Loucy (cell line): ENCODE results near the gene KRT76.

Source experiments
- EZH2phosphoT487 ChIP-seq: fragments of 200-600 bp; IDR thresholded peaks from 2 replicates; pipeline ENCODE4 v1.6.1; 2018; ENCODE audit warnings: antibody characterized with exemption, mild to moderate bottlenecking, moderate library complexity, borderline replicate concordance
- TF ChIP-seq, protein P1 (sequence below): fragments of 200-600 bp; sonication (generic); conservative IDR thresholded peaks from 2 replicates; pipeline ENCODE4 v1.5.1; 2014; ENCODE audit warnings: mild to moderate bottlenecking, antibody characterized with exemption, low read length

DNA sequence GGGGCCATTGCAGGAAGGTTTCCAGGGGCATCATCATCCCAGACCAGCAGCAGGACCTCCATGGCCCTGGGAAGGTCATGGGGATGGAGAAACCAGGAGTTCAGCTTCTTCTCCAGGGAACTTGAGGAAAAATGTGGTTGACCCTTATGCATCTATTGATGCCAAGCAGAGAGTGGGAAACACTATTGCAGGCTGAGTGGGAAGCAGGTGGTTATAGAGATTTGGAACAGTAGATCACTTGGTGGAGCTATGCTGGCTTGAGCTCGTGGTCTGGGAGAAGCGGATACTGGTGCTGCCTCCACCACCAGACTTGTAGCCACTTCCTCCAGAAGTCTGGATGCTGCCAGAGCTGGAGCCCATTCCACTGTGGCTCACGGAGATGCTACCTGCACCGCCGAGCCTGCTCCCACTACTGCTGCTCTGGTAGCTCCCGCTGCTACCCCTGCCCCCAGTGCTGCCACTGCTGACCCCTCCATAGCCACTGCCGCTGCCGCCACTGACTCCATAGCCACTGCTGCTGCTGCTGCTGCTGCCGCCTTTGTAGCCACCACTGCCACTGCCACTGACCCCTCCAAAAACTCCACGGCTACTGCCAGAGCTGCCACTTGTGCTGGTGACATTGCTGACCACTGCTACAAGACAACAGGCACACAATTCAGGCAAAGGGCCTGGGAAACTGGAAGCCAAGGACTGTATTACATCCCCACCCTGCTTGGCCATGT lies 8.5 kb downstream of the KRT76 start:
- TF ChIP-seq, protein P1, sequence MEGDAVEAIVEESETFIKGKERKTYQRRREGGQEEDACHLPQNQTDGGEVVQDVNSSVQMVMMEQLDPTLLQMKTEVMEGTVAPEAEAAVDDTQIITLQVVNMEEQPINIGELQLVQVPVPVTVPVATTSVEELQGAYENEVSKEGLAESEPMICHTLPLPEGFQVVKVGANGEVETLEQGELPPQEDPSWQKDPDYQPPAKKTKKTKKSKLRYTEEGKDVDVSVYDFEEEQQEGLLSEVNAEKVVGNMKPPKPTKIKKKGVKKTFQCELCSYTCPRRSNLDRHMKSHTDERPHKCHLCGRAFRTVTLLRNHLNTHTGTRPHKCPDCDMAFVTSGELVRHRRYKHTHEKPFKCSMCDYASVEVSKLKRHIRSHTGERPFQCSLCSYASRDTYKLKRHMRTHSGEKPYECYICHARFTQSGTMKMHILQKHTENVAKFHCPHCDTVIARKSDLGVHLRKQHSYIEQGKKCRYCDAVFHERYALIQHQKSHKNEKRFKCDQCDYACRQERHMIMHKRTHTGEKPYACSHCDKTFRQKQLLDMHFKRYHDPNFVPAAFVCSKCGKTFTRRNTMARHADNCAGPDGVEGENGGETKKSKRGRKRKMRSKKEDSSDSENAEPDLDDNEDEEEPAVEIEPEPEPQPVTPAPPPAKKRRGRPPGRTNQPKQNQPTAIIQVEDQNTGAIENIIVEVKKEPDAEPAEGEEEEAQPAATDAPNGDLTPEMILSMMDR: no peak
- TF ChIP-seq EZH2phosphoT487: no peak
